Progenitor cell of endocrine pancreas (in vitro differentiated cells): Measurements from ENCODE around the gene TSNAXIP1. TPM values are rescaled to one million over a fixed set of nuclear protein-coding genes. Genes with fewer than 3 reads are reported as not detected.
A peak's percentile ranks its signal among the peaks of the same experiment; 100 is the strongest.

ENCODE experiments used
- DNase-seq: peaks from one replicate; pipeline ENCODE4 v3.0.0; 2021; ENCODE audit warnings: low spot score; ENCODE audit not compliant: unreplicated experiment
- H3K27ac Mint-ChIP-seq: 2 replicates; pipeline ENCODE4 v1.8.0; 2021; ENCODE audit warnings: mild to moderate bottlenecking, moderate library complexity, mixed read lengths
- H3K27me3 Mint-ChIP-seq: 2 replicates; pipeline ENCODE4 v1.8.0; 2021; ENCODE audit warnings: mixed read lengths
- H3K36me3 Mint-ChIP-seq: 2 replicates; pipeline ENCODE4 v1.8.0; 2022; ENCODE audit warnings: mixed read lengths; ENCODE audit not compliant: insufficient read depth
- H3K4me1 Mint-ChIP-seq: 2 replicates; pipeline ENCODE4 v1.8.0; 2021; ENCODE audit warnings: low read depth, mixed read lengths
- H3K4me3 Mint-ChIP-seq: 2 replicates; pipeline ENCODE4 v1.8.0; 2021; ENCODE audit warnings: low read depth, mild to moderate bottlenecking, moderate library complexity, mixed read lengths
- H3K9me3 Mint-ChIP-seq: 2 replicates; pipeline ENCODE4 v1.8.0; 2021; ENCODE audit warnings: low read depth, mixed read lengths
- total RNA-seq: library from RNA; stranded (reverse); gene quantifications from 2 replicates; pipeline ENCODE4 v1.2.1, GENCODE V29; 2021
- TF ChIP-seq, protein P1 (sequence below): fragments of 200-600 bp; sonication (generic); IDR thresholded peaks from one replicate; pipeline ENCODE4 v1.5.0; 2021; ENCODE audit warnings: antibody characterized with exemption, mild to moderate bottlenecking; ENCODE audit not compliant: unreplicated experiment

The TSNAXIP1 gene
- total RNA-seq, 1 donor from 2014 or later, result 14.5 TPM

DNA sequence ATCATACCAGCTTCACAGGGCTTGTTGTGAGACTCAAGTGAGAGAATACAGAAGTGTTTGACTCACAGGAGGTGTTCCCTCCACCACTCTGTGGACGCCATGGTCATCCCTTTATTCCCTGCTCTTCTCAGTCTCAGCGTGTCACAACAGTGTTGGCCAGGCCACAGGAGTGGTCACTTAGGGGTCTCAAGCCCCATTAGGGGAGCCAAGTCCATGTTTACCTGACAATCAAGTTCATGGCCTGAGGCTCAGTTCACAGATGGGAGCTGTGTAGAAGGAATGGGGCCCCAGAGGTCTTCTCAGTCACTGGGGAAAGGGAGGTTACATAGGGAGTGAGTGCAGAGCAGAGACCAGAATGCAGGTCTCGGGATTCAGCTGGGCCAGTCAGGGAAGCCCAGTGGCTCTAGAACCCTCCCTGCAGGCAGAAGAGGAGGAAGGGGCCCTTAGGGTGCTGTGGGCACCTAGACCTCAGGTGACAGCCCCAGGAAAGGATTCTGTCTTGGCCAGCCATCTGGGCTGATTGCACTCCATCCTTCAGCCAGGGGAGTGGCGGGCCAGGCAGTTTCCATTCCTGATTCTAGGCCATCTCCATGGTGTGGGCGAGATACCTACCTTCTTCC, 50.3 kb downstream of the TSNAXIP1 start:
- Mint-ChIP-seq H3K27ac (peak overlapping the region; percentile 94), H3K9me3 (no peaks in the 10 kb centered on the region), H3K36me3 (peaks cover 11% of the 10 kb centered on the region), H3K4me3 (no peak overlapping the region), H3K27me3 (no peaks in the 10 kb centered on the region), H3K4me1 (peaks cover 29% of the 10 kb centered on the region)
- DNase-seq, result no peak
- TF ChIP-seq, protein P1, sequence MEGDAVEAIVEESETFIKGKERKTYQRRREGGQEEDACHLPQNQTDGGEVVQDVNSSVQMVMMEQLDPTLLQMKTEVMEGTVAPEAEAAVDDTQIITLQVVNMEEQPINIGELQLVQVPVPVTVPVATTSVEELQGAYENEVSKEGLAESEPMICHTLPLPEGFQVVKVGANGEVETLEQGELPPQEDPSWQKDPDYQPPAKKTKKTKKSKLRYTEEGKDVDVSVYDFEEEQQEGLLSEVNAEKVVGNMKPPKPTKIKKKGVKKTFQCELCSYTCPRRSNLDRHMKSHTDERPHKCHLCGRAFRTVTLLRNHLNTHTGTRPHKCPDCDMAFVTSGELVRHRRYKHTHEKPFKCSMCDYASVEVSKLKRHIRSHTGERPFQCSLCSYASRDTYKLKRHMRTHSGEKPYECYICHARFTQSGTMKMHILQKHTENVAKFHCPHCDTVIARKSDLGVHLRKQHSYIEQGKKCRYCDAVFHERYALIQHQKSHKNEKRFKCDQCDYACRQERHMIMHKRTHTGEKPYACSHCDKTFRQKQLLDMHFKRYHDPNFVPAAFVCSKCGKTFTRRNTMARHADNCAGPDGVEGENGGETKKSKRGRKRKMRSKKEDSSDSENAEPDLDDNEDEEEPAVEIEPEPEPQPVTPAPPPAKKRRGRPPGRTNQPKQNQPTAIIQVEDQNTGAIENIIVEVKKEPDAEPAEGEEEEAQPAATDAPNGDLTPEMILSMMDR, result no peak

DNA sequence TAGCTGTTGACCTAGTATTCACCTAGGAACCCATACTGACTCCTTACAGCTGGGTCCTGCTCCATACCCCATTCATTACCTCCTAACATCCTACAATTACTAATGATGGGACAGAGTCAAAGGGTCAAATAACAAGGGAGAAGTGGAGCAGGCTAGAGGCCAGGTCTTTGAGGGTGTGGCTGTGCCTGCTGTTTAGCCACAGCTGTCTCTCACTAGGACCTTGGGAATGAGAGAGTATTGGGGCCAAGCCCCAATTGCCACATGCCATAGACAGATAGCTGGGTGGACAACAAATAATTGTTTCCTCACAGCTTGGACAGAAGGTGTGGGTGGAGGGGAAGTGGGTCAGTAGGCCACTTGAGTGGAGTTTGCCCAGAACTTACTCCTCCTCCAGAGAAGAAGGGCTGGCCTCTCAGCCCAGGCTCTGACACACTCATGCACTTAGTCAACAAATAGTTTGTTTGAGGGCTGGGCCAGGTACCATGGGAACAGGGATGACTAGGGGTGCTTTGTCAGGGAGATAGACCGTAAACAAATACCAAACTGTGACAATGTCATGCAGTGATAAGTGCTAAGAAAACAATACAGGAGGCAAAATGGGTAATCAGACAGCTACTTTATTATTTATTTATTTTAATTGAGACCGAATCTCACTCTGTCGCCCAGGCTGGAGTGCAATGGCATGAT, 51.0 kb downstream of the TSNAXIP1 start:
- no peak overlapping the region for H3K4me3 Mint-ChIP-seq
- H3K9me3 Mint-ChIP-seq, result no peaks in the 10 kb centered on the region
- peaks cover 29% of the 10 kb centered on the region for H3K4me1 Mint-ChIP-seq
- peaks cover 11% of the 10 kb centered on the region for H3K36me3 Mint-ChIP-seq
- DNase-seq, result no peak
- H3K27ac Mint-ChIP-seq, result peak overlapping the region; percentile 94
- H3K27me3 Mint-ChIP-seq, result no peaks in the 10 kb centered on the region
- TF ChIP-seq, protein P1, result no peak

DNA sequence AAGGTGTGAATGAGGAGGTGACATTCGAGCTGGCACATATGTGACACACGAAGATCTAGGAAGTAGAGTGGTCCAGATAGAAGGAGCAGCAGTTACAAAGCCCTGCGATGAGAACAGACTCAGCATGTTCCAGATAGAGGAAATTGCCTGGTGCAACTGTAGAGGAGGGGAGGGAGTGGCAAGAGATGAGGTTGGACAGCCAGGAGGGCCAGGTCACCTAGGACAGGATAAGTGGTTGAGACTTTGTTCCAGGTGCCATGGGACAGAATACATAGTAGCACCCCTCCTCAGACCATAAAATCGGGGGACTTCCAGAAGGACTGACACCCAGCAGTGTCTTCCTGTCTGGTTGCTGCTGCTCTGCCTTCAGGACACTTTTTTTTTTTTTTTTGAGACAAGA, 51.8 kb downstream of the TSNAXIP1 start:
- Mint-ChIP-seq H3K4me3 (no peak overlapping the region), H3K27ac (peak overlapping the region; percentile 88), H3K27me3 (no peaks in the 10 kb centered on the region), H3K9me3 (no peaks in the 10 kb centered on the region), H3K36me3 (peaks cover 11% of the 10 kb centered on the region), H3K4me1 (peaks cover 29% of the 10 kb centered on the region)
- DNase-seq, result no peak
- TF ChIP-seq, protein P1, result no peak

DNA sequence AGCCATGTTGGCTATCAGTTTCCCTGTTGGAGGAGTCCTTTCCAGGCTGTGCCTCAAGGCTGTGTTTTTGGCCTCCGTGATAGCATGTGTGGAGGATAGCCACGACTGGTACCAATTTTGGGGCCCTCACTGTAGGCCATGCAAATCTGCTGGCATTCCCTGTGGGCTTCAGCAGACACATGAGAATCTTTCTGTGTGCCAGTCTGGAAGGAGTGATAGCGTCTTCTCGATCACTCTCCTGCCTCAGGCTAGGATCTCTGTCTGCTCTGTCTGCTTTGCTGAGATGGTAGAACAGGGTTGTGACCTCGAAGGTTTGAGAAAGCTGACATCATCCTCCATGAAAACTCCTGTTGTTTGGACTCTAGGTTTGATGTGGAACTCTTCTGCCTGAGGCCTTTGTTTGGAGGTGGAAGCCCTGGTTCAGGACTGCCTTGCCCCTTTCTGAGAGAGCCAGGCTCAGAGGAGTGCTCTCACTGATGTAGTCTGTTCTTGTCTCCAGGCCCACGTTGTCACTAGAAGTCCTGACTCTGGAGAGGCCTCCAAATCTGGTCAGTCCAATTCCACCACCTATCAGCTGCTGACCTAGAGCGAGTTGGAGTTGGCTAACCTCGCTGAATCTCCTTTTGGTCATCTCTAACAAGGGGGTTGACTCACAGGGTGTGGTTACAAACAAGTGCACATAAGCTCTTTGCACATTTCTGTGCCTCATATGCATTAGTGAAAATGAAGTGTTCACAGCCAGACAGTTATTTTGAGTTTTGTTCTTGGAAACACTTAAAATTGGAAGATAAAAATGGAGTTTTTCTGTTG, 54.1 kb downstream of the TSNAXIP1 start:
- DNase-seq, result no peak
- Mint-ChIP-seq H3K27me3 (no peaks in the 10 kb centered on the region), H3K36me3 (peaks cover 7% of the 10 kb centered on the region), H3K4me1 (peaks cover 22% of the 10 kb centered on the region), H3K4me3 (no peak overlapping the region), H3K9me3 (no peaks in the 10 kb centered on the region), H3K27ac (peak overlapping the region; percentile 25)
- TF ChIP-seq, protein P1, result no peak

DNA sequence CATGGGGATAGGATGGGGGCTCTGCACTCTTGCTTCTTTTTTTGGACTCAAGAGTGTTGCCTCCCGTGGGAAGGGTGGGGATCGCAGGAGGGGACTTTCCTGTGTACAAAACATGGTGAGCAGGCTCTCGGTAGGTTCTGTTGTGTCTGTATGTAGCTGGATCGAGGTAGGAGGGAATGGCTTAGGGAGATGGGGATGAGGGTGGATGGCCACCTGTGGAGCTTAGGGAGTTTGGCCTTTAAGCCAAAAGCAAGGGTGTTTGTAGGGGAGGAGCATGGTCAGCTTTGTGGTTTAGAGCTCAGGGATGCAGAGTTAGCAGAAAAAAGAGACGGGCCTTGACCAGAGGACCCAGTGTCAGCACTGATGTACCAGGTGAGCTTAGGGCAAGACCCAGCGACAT, 55.2 kb downstream of the TSNAXIP1 start:
- no peak overlapping the region for H3K4me3 Mint-ChIP-seq
- peak overlapping the region; percentile 35 for H3K27ac Mint-ChIP-seq
- DNase-seq, result no peak
- peaks cover 10% of the 10 kb centered on the region for H3K36me3 Mint-ChIP-seq
- H3K27me3 Mint-ChIP-seq, result no peaks in the 10 kb centered on the region
- no peaks in the 10 kb centered on the region for H3K9me3 Mint-ChIP-seq
- peaks cover 15% of the 10 kb centered on the region for H3K4me1 Mint-ChIP-seq
- TF ChIP-seq, protein P1, result no peak
